ENCODE results near the gene DOCK4.

Gene DOCK4

DNA sequence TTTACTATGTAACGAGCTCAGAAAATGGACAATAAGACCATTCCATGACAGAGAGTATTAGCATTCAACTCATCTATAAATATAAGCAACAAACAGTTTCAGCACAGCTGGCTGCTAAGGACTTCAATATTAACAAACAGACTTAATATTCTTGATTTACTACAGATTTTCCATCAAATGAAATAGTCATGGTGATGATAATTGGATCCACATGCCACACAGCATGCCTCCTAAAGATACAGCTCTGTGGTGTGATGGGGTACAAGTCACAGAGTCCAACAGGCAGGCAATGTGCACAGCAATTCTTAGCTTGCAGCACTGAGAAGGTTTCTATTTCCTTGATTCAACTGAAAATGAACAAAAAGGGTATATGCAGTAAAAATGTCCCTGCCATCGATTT is 54.0 kb downstream of the DOCK4 start:
- no peaks in the 10 kb centered on the region for H3K36me3 ChIP-seq (ENCODE audit: control insufficient read depth in 1 of 2, insufficient read depth in 2 of 2, low read depth in 1 of 2, low read length in 2 of 2)
- no peak overlapping the region for H2AK5ac ChIP-seq (ENCODE audit: low read length, severe bottlenecking)
- no peak overlapping the region for H2BK120ac ChIP-seq (ENCODE audit: low read depth, low read length)
- H3K23ac ChIP-seq (ENCODE audit: low read length in 2 of 2), result no peak overlapping the region
- H3K4me1 ChIP-seq (ENCODE audit: control insufficient read depth, insufficient read depth, low read depth, low read length), result peaks cover 2% of the 10 kb centered on the region
- H3K14ac ChIP-seq (ENCODE audit: low read length in 2 of 2), result no peak overlapping the region
- no peak overlapping the region for H4K8ac ChIP-seq (ENCODE audit: low read length)
- H3K9ac ChIP-seq (ENCODE audit: low read length), result no peak overlapping the region
- no peak overlapping the region for H3K27ac ChIP-seq (ENCODE audit: low read length, poor library complexity, severe bottlenecking)
- H2AFZ ChIP-seq (ENCODE audit: low read depth, low read length), result no peak overlapping the region
- WGBS, result 96% methylated on average over 1 of the region's 2 CpGs
- H4K91ac ChIP-seq (ENCODE audit: low read length), result no peak overlapping the region
- H3K4me3 ChIP-seq (ENCODE audit: insufficient read depth in 1 of 2, low read depth in 1 of 2, low read length in 2 of 2), result no peak overlapping the region
- H3K9me3 ChIP-seq (ENCODE audit: control insufficient read depth, low read length), result no peaks in the 10 kb centered on the region
- no peak overlapping the region for H2BK5ac ChIP-seq (ENCODE audit: low read depth, low read length, poor library complexity, severe bottlenecking)
- H3K27me3 ChIP-seq (ENCODE audit: control insufficient read depth in 1 of 2, insufficient read depth in 1 of 2, low read length in 2 of 2), result no peaks in the 10 kb centered on the region
- DNase-seq, result no peak
- H2BK12ac ChIP-seq (ENCODE audit: low read length in 2 of 2), result no peak overlapping the region
- no peak overlapping the region for H3K4me2 ChIP-seq (ENCODE audit: low read length, poor library complexity, severe bottlenecking)
- H3K18ac ChIP-seq (ENCODE audit: low read depth in 1 of 2, low read length in 2 of 2), result no peak overlapping the region
- no peak overlapping the region for H2BK15ac ChIP-seq (ENCODE audit: low read depth, poor library complexity, severe bottlenecking)
- no peak overlapping the region for H3K4ac ChIP-seq (ENCODE audit: low read depth in 1 of 2, low read length in 2 of 2)
- peaks cover 17% of the 10 kb centered on the region for H3K79me1 ChIP-seq (replicated peaks; ENCODE audit: low read length, poor library complexity, severe bottlenecking)

- Histone ChIP-seq H2BK15ac (ENCODE audit: low read depth, poor library complexity, severe bottlenecking) (no peak overlapping the region), H2AK5ac (ENCODE audit: low read length, severe bottlenecking) (no peak overlapping the region), H2BK5ac (ENCODE audit: low read depth, low read length, poor library complexity, severe bottlenecking) (no peak overlapping the region), H3K9ac (ENCODE audit: low read length) (no peak overlapping the region), H3K79me1 (replicated peaks; ENCODE audit: low read length, poor library complexity, severe bottlenecking) (peaks cover 21% of the 10 kb centered on the region), H3K18ac (ENCODE audit: low read depth in 1 of 2, low read length in 2 of 2) (no peak overlapping the region), H3K27ac (ENCODE audit: low read length, poor library complexity, severe bottlenecking) (no peak overlapping the region), H3K27me3 (ENCODE audit: control insufficient read depth in 1 of 2, insufficient read depth in 1 of 2, low read length in 2 of 2) (no peaks in the 10 kb centered on the region), H3K4ac (ENCODE audit: low read depth in 1 of 2, low read length in 2 of 2) (no peak overlapping the region), H4K8ac (ENCODE audit: low read length) (no peak overlapping the region), H3K4me1 (ENCODE audit: control insufficient read depth, insufficient read depth, low read depth, low read length) (no peaks in the 10 kb centered on the region), H4K91ac (ENCODE audit: low read length) (no peak overlapping the region), H3K36me3 (ENCODE audit: control insufficient read depth in 1 of 2, insufficient read depth in 2 of 2, low read depth in 1 of 2, low read length in 2 of 2) (no peaks in the 10 kb centered on the region), H2AFZ (ENCODE audit: low read depth, low read length) (no peak overlapping the region), H3K4me2 (ENCODE audit: low read length, poor library complexity, severe bottlenecking) (no peak overlapping the region), H3K14ac (ENCODE audit: low read length in 2 of 2) (no peak overlapping the region), H2BK12ac (ENCODE audit: low read length in 2 of 2) (no peak overlapping the region), H3K4me3 (ENCODE audit: insufficient read depth in 1 of 2, low read depth in 1 of 2, low read length in 2 of 2) (no peak overlapping the region), H3K9me3 (ENCODE audit: control insufficient read depth, low read length) (no peaks in the 10 kb centered on the region), H2BK120ac (ENCODE audit: low read depth, low read length) (no peak overlapping the region), H3K23ac (ENCODE audit: low read length in 2 of 2) (no peak overlapping the region)
- WGBS, result 71% methylated on average over 4 of the region's 5 CpGs
- peak; percentile 22 for DNase-seq
Measured at GRCh38 chr7:112150823-112151641, 55.2 kb downstream of the DOCK4 start.

GRCh38 chr7:112149734-112150133 is 56.5 kb downstream of the DOCK4 start:
- WGBS, result 90% methylated on average over 1 of the region's 2 CpGs
- H3K14ac ChIP-seq (ENCODE audit: low read length in 2 of 2), result no peak overlapping the region

GRCh38 chr7:112147793-112148361 is 58.3 kb downstream of the DOCK4 start:
- Histone ChIP-seq H2AFZ (ENCODE audit: low read depth, low read length) (no peak overlapping the region), H3K27ac (ENCODE audit: low read length, poor library complexity, severe bottlenecking) (no peak overlapping the region), H2BK5ac (ENCODE audit: low read depth, low read length, poor library complexity, severe bottlenecking) (no peak overlapping the region), H3K23ac (ENCODE audit: low read length in 2 of 2) (no peak overlapping the region), H4K91ac (ENCODE audit: low read length) (no peak overlapping the region), H3K9me3 (ENCODE audit: control insufficient read depth, low read length) (no peaks in the 10 kb centered on the region), H3K14ac (ENCODE audit: low read length in 2 of 2) (no peak overlapping the region), H2BK120ac (ENCODE audit: low read depth, low read length) (no peak overlapping the region), H3K4me1 (ENCODE audit: control insufficient read depth, insufficient read depth, low read depth, low read length) (peaks cover 5% of the 10 kb centered on the region), H2BK12ac (ENCODE audit: low read length in 2 of 2) (no peak overlapping the region), H3K9ac (ENCODE audit: low read length) (no peak overlapping the region), H3K4me3 (ENCODE audit: insufficient read depth in 1 of 2, low read depth in 1 of 2, low read length in 2 of 2) (no peak overlapping the region), H3K4me2 (ENCODE audit: low read length, poor library complexity, severe bottlenecking) (no peak overlapping the region), H2BK15ac (ENCODE audit: low read depth, poor library complexity, severe bottlenecking) (no peak overlapping the region), H3K4ac (ENCODE audit: low read depth in 1 of 2, low read length in 2 of 2) (no peak overlapping the region), H4K8ac (ENCODE audit: low read length) (no peak overlapping the region), H3K18ac (ENCODE audit: low read depth in 1 of 2, low read length in 2 of 2) (no peak overlapping the region), H2AK5ac (ENCODE audit: low read length, severe bottlenecking) (no peak overlapping the region), H3K36me3 (ENCODE audit: control insufficient read depth in 1 of 2, insufficient read depth in 2 of 2, low read depth in 1 of 2, low read length in 2 of 2) (no peaks in the 10 kb centered on the region), H3K27me3 (ENCODE audit: control insufficient read depth in 1 of 2, insufficient read depth in 1 of 2, low read length in 2 of 2) (no peaks in the 10 kb centered on the region), H3K79me1 (replicated peaks; ENCODE audit: low read length, poor library complexity, severe bottlenecking) (peaks cover 21% of the 10 kb centered on the region)
- WGBS, result 100% methylated on average over 2 of the region's 2 CpGs
- no peak for DNase-seq

More at GRCh38 chr7:112149734-112150133, 56.5 kb downstream of the DOCK4 start:
- peaks cover 21% of the 10 kb centered on the region for H3K79me1 ChIP-seq (replicated peaks; ENCODE audit: low read length, poor library complexity, severe bottlenecking)
- H2BK5ac ChIP-seq (ENCODE audit: low read depth, low read length, poor library complexity, severe bottlenecking), result no peak overlapping the region
- no peak overlapping the region for H3K4ac ChIP-seq (ENCODE audit: low read depth in 1 of 2, low read length in 2 of 2)
- no peak overlapping the region for H2AK5ac ChIP-seq (ENCODE audit: low read length, severe bottlenecking)
- no peak overlapping the region for H2BK120ac ChIP-seq (ENCODE audit: low read depth, low read length)
- no peak overlapping the region for H4K8ac ChIP-seq (ENCODE audit: low read length)
- no peak overlapping the region for H3K4me2 ChIP-seq (ENCODE audit: low read length, poor library complexity, severe bottlenecking)
- no peak overlapping the region for H2AFZ ChIP-seq (ENCODE audit: low read depth, low read length)
- no peaks in the 10 kb centered on the region for H3K4me1 ChIP-seq (ENCODE audit: control insufficient read depth, insufficient read depth, low read depth, low read length)
- H2BK12ac ChIP-seq (ENCODE audit: low read length in 2 of 2), result no peak overlapping the region
- H4K91ac ChIP-seq (ENCODE audit: low read length), result no peak overlapping the region
- H3K18ac ChIP-seq (ENCODE audit: low read depth in 1 of 2, low read length in 2 of 2), result no peak overlapping the region
- no peak overlapping the region for H3K23ac ChIP-seq (ENCODE audit: low read length in 2 of 2)
- no peak for DNase-seq
- no peak overlapping the region for H3K27ac ChIP-seq (ENCODE audit: low read length, poor library complexity, severe bottlenecking)
- no peaks in the 10 kb centered on the region for H3K9me3 ChIP-seq (ENCODE audit: control insufficient read depth, low read length)
- no peaks in the 10 kb centered on the region for H3K36me3 ChIP-seq (ENCODE audit: control insufficient read depth in 1 of 2, insufficient read depth in 2 of 2, low read depth in 1 of 2, low read length in 2 of 2)
- no peaks in the 10 kb centered on the region for H3K27me3 ChIP-seq (ENCODE audit: control insufficient read depth in 1 of 2, insufficient read depth in 1 of 2, low read length in 2 of 2)
- H3K9ac ChIP-seq (ENCODE audit: low read length), result no peak overlapping the region
- H2BK15ac ChIP-seq (ENCODE audit: low read depth, poor library complexity, severe bottlenecking), result no peak overlapping the region
- H3K4me3 ChIP-seq (ENCODE audit: insufficient read depth in 1 of 2, low read depth in 1 of 2, low read length in 2 of 2), result no peak overlapping the region
